ENCODE measurements around the gene PLAGL2.

PLAGL2 gene

GRCh38 chr20:32149566-32150170, 57.9 kb downstream of the PLAGL2 start:
- DNase-seq (ENCODE audit: low read depth) = no peak

GRCh38 chr20:32144898-32145662, 62.5 kb downstream of the PLAGL2 start:
- DNase-seq (ENCODE audit: low read depth) = no peak

- DNase-seq (ENCODE audit: low read depth) = no peak
Measured at GRCh38 chr20:32142991-32143390, 64.6 kb downstream of the PLAGL2 start.
